ENCODE results near the gene LRRC2. TPM values are rescaled to one million over a fixed set of nuclear protein-coding genes. Genes with fewer than 3 reads are reported as not detected.

LRRC2 gene
- total RNA-seq, 1 donor from 2014 or later: not detected

- TF ChIP-seq CTCF (IDR thresholded peaks at IDR 0.05): peak; percentile 60 to 87 (median 77)
- Histone ChIP-seq H3K4me1 (no peaks in the 10 kb centered on the region), H3K27ac (no peak overlapping the region), H3K27me3 (no peaks in the 10 kb centered on the region), H3K9me3 (no peaks in the 10 kb centered on the region), H3K36me3 (no peaks in the 10 kb centered on the region), H3K4me3 (no peak overlapping the region)
- DNase-seq (ENCODE audit: low spot score in 2 of 2): peak; percentile 38 to 85
- intact Hi-C loops (cut with DNase I): no loop called here
Observed at GRCh38 chr3:46488735-46489361, 77.3 kb downstream of the LRRC2 start.

GRCh38 chr3:46485779-46486175 is 80.3 kb downstream of the LRRC2 start:
- Histone ChIP-seq H3K9me3 (no peaks in the 10 kb centered on the region), H3K27me3 (no peaks in the 10 kb centered on the region), H3K4me1 (no peaks in the 10 kb centered on the region), H3K36me3 (no peaks in the 10 kb centered on the region), H3K27ac (no peak overlapping the region), H3K4me3 (no peak overlapping the region)
- intact Hi-C loops (cut with DNase I): no loop called here
- peak in 1 of 2 donors; percentile 37 for DNase-seq (ENCODE audit: low spot score in 2 of 2)
- TF ChIP-seq CTCF (IDR thresholded peaks at IDR 0.05): no peak

GRCh38 chr3:46484911-46485778 is 81.0 kb downstream of the LRRC2 start:
- no peak for TF ChIP-seq CTCF (IDR thresholded peaks at IDR 0.05)
- Histone ChIP-seq H3K4me3 (no peak overlapping the region), H3K9me3 (no peaks in the 10 kb centered on the region), H3K4me1 (no peaks in the 10 kb centered on the region), H3K27ac (no peak overlapping the region), H3K27me3 (no peaks in the 10 kb centered on the region), H3K36me3 (no peaks in the 10 kb centered on the region)
- intact Hi-C loops (cut with DNase I): no loop called here
- DNase-seq (ENCODE audit: low spot score in 2 of 2): peak in 1 of 2 donors; percentile 54

- H3K4me3 ChIP-seq: no peak overlapping the region
- H3K27me3 ChIP-seq: no peaks in the 10 kb centered on the region
- peak in 1 of 2 donors; percentile 28 for DNase-seq (ENCODE audit: low spot score in 2 of 2)
- no peak overlapping the region for H3K27ac ChIP-seq
- H3K36me3 ChIP-seq: no peaks in the 10 kb centered on the region
- H3K9me3 ChIP-seq: no peaks in the 10 kb centered on the region
- intact Hi-C loops (cut with DNase I): no loop called here
- no peaks in the 10 kb centered on the region for H3K4me1 ChIP-seq
- no peak for TF ChIP-seq CTCF (IDR thresholded peaks at IDR 0.05)
Observed at GRCh38 chr3:46484388-46484787, 81.7 kb downstream of the LRRC2 start.

- Histone ChIP-seq H3K4me3 (no peak overlapping the region), H3K4me1 (no peaks in the 10 kb centered on the region), H3K27ac (no peak overlapping the region), H3K36me3 (no peaks in the 10 kb centered on the region), H3K9me3 (no peaks in the 10 kb centered on the region), H3K27me3 (no peaks in the 10 kb centered on the region)
- intact Hi-C loops (cut with DNase I): no loop called here
- no peak for DNase-seq (ENCODE audit: low spot score in 2 of 2)
- TF ChIP-seq CTCF (IDR thresholded peaks at IDR 0.05): no peak
Observed at GRCh38 chr3:46483825-46484224, 82.3 kb downstream of the LRRC2 start.

Data from ascending aorta (tissue), 2 donors.